Left ventricle myocardium superior (tissue), 1 donor: ENCODE results near the gene FOXO3. TPM values are rescaled to one million over a fixed set of nuclear protein-coding genes. Genes with fewer than 3 reads are reported as not detected.
A peak's percentile ranks its signal among the peaks of the same experiment; 100 is the strongest.
"Not testable (repeated sequence)": the region's sequence is repeated elsewhere in the genome, so short reads cannot be mapped to it uniquely, and the experiment has no call there.

ENCODE experiments used
- ATAC-seq: fragments of 200-7000 bp; cut with Tn5 transposase; one replicate; pipeline ENCODE4 v1.9.1; 2020; ENCODE audit warnings: mild to moderate bottlenecking, moderate library complexity
- DNase-seq: peaks from one replicate; pipeline ENCODE4 v3.0.0-alpha.2; 2020
- intact Hi-C: fragments of 100-400 bp; cut with micrococcal nuclease; formaldehyde crosslinking; loops from one replicate; pipeline ENCODE4 v1.11.0; 2022
- total RNA-seq: library from RNA; stranded (reverse); fragmentation: NEBNext Ultra II Directional; extraction: Animal tissue kit (Norgen Biotek cat#: 25700); gene quantifications from one replicate; pipeline ENCODE4 v1.2.1, GENCODE V29; 2021
- donor health status: DM: no; HTN: yes; CAD: no; lungs with severe emphysema.

FOXO3 gene
- total RNA-seq, 1 donor from 2014 or later: 29.5 TPM

- intact Hi-C loops: no loop called here
- ATAC-seq (no peak), DNase-seq (no peak)
These were observed 106.0 kb downstream of the FOXO3 start for GRCh38 chr6:108666656-108667260.

GRCh38 chr6:108667993-108668392, 107.3 kb downstream of the FOXO3 start:
- intact Hi-C loops: no loop called here
- no peak for DNase-seq
- peak; percentile 34 for ATAC-seq

- intact Hi-C loops: no loop called here
- ATAC-seq: no peak
These were observed 109.0 kb downstream of the FOXO3 start for GRCh38 chr6:108669673-108670072.

GRCh38 chr6:108671175-108671574, 110.5 kb downstream of the FOXO3 start:
- DNase-seq: no peak
- intact Hi-C loops: no loop called here
- peak; percentile 20 for ATAC-seq

More at GRCh38 chr6:108669673-108670072, 109.0 kb downstream of the FOXO3 start:
- DNase-seq: no peak

DNA sequence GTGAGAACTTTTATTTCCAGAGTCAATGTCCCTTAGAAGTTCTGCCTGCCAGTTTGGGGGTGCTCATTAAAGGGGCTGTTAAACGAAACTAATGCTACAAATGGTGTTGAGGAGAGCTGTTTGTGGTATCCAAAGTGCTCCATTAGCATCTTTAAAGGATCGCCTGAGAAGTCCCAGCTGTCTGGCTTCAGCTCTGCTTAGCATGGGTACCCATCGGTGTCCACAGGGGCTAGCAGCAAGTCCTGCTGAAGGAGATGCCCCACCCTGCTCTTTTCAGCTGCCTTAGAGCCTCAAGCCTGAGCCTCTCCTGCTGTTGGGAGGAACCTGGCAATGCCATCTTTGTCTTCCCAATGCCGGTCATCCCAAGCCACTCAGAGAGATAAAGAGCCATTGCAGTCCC, 111.1 kb downstream of the FOXO3 start:
- intact Hi-C loops: no loop called here
- no peak for ATAC-seq
- no peak for DNase-seq

DNA sequence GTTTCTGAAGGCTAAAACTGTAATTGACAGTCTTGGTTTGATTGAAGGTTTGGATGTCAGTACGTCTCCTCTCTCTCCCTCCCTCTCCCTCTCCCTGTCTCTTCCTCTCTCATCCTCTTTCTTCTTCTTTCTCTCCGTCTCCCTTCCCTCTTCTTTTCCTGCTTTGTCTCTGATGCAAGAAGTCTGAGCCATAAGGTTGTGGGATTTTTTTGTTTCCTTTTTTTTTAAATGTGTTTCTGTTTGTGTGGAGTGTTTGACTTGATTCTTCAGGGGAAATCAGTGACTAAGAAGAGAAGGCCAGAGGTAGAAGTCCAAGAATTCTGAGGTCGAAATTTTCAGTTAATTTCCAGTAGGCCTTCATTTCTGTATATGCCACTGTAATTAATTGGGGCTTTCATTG, 111.9 kb downstream of the FOXO3 start:
- DNase-seq (no peak), ATAC-seq (no peak)
- intact Hi-C loops: no loop called here

- intact Hi-C loops: no loop called here
- no peak for ATAC-seq
- no peak for DNase-seq
These were observed 112.4 kb downstream of the FOXO3 start for GRCh38 chr6:108673153-108673552.

GRCh38 chr6:108673602-108674001, 112.9 kb downstream of the FOXO3 start:
- intact Hi-C loops: no loop called here
- ATAC-seq (no peak), DNase-seq (no peak)

GRCh38 chr6:108675226-108676200, 114.8 kb downstream of the FOXO3 start:
- DNase-seq (no peak), ATAC-seq (peak; percentile 10)
- intact Hi-C loops: no loop called here

- ATAC-seq (no peak), DNase-seq (no peak)
- intact Hi-C loops: no loop called here
These were observed 115.8 kb downstream of the FOXO3 start for GRCh38 chr6:108676555-108676954.

DNA sequence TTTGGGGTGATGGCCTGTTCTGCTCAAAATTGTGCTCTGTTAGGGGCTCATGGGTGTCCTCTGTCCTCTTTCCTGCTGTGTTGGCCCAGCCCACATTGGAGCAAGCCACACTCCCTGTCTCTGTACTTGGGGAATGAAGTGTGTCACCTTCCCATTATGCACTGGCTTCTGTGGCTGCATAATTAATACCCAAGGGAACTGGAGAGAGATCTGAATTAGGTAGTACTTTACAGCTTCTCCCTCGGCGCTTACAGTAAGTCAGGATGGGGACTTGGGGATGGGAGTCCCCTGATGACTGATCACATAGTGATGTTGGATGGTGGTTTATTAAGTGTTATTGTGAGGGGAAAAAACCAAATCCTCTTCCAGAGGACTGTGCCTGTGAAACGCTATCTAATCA, 116.6 kb downstream of the FOXO3 start:
- intact Hi-C loops: no loop called here
- ATAC-seq (peak; percentile 53), DNase-seq (no peak)

DNA sequence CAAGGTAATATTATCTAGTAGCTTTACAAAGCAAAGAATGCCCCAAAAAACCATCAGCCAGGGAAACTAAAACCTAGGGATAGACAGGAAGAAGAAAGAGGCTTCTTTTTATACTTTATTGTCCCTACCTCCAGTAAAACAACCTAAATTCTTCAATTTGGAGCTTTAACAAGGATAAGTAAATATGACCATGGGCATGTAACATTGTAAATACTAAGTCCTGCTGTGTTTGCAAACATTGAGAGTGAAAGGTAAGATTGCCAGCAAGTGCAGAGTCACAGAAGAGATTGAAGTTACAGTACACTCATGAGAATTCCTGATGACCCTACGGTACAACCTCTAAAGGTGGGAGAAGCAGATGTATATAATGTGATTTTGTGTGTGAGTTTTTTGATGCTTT, 117.2 kb downstream of the FOXO3 start:
- DNase-seq: no peak
- intact Hi-C loops: no loop called here
- ATAC-seq: no peak

GRCh38 chr6:108680314-108680713, 119.6 kb downstream of the FOXO3 start:
- intact Hi-C loops, ATAC-seq, DNase-seq: not testable (repeated sequence)

GRCh38 chr6:108681721-108682120, 121.0 kb downstream of the FOXO3 start:
- intact Hi-C loops, DNase-seq: not testable (repeated sequence)

GRCh38 chr6:108682383-108683119, 121.8 kb downstream of the FOXO3 start:
- intact Hi-C loops, DNase-seq: not testable (repeated sequence)
- ATAC-seq: peak; percentile 23

More at GRCh38 chr6:108681721-108682120, 121.0 kb downstream of the FOXO3 start:
- not testable (repeated sequence) for ATAC-seq

GRCh38 chr6:108683976-108684375, 123.3 kb downstream of the FOXO3 start:
- ATAC-seq, intact Hi-C loops, DNase-seq: not testable (repeated sequence)

GRCh38 chr6:108684771-108685329, 124.1 kb downstream of the FOXO3 start:
- intact Hi-C loops: no loop called here
- no peak for ATAC-seq
- DNase-seq: no peak

DNA sequence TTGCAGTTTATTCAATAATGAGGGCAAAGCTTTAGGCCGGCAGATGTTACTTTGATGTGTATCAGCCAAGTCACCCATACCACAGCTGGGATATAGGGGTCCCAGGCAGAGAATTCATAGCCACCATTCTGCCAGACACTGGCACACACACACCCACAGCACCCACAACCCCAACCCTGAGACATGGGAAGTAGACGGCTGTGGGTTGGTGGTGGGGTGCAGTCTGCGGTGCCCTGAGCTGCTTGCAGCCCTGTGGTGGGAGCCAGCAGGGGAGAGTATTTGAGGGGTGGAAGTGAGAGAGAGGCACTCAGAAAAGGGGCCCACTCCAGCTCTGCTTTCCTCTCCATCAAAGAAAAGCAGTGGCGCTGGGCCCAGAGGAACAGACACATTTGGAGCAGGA, 125.3 kb downstream of the FOXO3 start:
- intact Hi-C loops: no loop called here
- ATAC-seq: no peak
- no peak for DNase-seq

- intact Hi-C loops: no loop called here
- no peak for DNase-seq
- ATAC-seq: no peak
These were observed 126.2 kb downstream of the FOXO3 start for GRCh38 chr6:108686896-108687295.
